Esophagus muscularis mucosa (tissue), 4 donors: ENCODE data around the gene SLC9C1. TPM values are rescaled to one million over a fixed set of nuclear protein-coding genes. Genes with fewer than 3 reads are reported as not detected.

Experiments
- DNase-seq: peaks from one replicate; pipeline ENCODE4 v3.0.0-alpha.2; 2017; ENCODE audit errors: extremely low spot score
- H3K27ac ChIP-seq, 4 donors: fragments of 200-600 bp; sonication (generic); replicated peaks in 1 of 4; 1 replicate in 3 of 4; 2 replicates in 1 of 4; pipeline ENCODE4 v1.5.1; 2016 to 2019; ENCODE audit warnings: mild to moderate bottlenecking in 1 of 4
- H3K27me3 ChIP-seq, 4 donors: fragments of 200-600 bp; sonication (generic); one replicate each; pipeline versions ENCODE4 v1.5.1 to v1.6.0; 2016 to 2019
- H3K36me3 ChIP-seq, 4 donors: fragments of 200-600 bp; sonication (generic); one replicate each; pipeline ENCODE4 v1.5.1; 2016 to 2019
- H3K4me1 ChIP-seq, 4 donors: fragments of 200-600 bp; sonication (generic); one replicate each; pipeline ENCODE4 v1.5.1; 2016 to 2019
- H3K4me3 ChIP-seq, 4 donors: fragments of 200-600 bp; sonication (generic); 1 replicate in 2 of 4; 2 replicates in 2 of 4; pipeline ENCODE4 v1.5.1; 2016 to 2019; ENCODE audit warnings: mild to moderate bottlenecking in 4 of 4, moderate library complexity in 1 of 4
- H3K9me3 ChIP-seq, 4 donors: fragments of 200-600 bp; sonication (generic); 1 replicate in 3 of 4; 2 replicates in 1 of 4; pipeline ENCODE4 v1.5.1; 2016 to 2019
- CTCF ChIP-seq, 3 experiments: fragments of 200-600 bp in 2 of 3; fragments of 450-650 bp in 1 of 3; sonication (generic) in 2 of 3; IDR thresholded peaks; one replicate each; pipeline ENCODE4 v1.5.1; 2017 to 2019; ENCODE audit warnings: antibody characterized with exemption in 3 of 3, mild to moderate bottlenecking in 2 of 3, moderate library complexity in 1 of 3
- EP300 ChIP-seq: sonication (generic); formaldehyde crosslinking; IDR thresholded peaks from one replicate; pipeline ENCODE4 v1.6.1; 2017; ENCODE audit warnings: antibody characterized with exemption
- POLR2A ChIP-seq: fragments of 450-650 bp; IDR thresholded peaks from one replicate; pipeline ENCODE4 v1.6.1; 2017; ENCODE audit warnings: antibody characterized with exemption, moderate library complexity, mild to moderate bottlenecking, low read depth
- POLR2AphosphoS5 ChIP-seq, 2 donors: sonication (generic); formaldehyde crosslinking; IDR thresholded peaks; one replicate each; pipeline ENCODE4 v1.6.1; 2017; ENCODE audit warnings: antibody characterized with exemption in 2 of 2
- whole genome bisulfite sequencing: methylation state at CpG from one replicate; pipeline ENCODE4 v1.1.5; 2018; 5-methylcytosine and 5-hydroxymethylcytosine counted together
- intact Hi-C: fragments of 100-400 bp; cut with DNase I; formaldehyde crosslinking; loops from one replicate; pipeline ENCODE4 v1.15.1; 2023
- total RNA-seq, 4 donors: library from RNA; depleted of rRNA; stranded (reverse); fragments of >200 nt; gene quantifications; one replicate each; pipeline versions ENCODE4 v1.1.0 to v1.2.1, GENCODE V29; 2016

Gene SLC9C1
- total RNA-seq, 4 donors from 2014 or later = 0.17 TPM; not detected in 3

DNA sequence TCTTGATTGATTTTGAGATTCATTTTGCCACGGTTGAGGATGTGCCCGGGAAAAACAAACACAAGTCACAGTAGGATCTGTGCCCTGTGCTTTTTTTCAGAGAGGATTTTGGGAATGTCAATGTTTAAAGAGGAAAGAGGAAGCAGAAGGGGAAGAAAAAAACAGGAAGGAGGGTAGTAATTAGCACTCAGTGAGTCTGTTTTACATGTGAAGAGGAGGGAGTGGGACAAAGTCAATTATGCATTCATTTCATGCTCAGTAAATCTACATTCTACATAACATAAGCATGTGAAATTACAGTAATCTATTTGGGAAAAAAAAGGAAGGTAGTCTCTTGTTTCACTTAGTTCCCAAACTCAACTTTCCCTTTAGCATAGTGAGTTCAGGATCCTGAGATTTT, 20.6 kb upstream of the SLC9C1 start:
- Histone ChIP-seq H3K4me1 (peaks cover 0 to 7% (median 4%) of the 10 kb centered on the region in 4 donors), H3K4me3 (no peak overlapping the region), H3K9me3 (no peaks in the 10 kb centered on the region), H3K27me3 (no peaks in the 10 kb centered on the region), H3K27ac (no peak overlapping the region), H3K36me3 (no peaks in the 10 kb centered on the region)
- TF ChIP-seq EP300 (no peak), POLR2A (no peak), POLR2AphosphoS5 (IDR thresholded peaks at IDR 0.05) (no peak)
- intact Hi-C loops = no loop called here
- 72% methylated on average over 2 of the region's 2 CpGs for WGBS
- no peak for DNase-seq

DNA sequence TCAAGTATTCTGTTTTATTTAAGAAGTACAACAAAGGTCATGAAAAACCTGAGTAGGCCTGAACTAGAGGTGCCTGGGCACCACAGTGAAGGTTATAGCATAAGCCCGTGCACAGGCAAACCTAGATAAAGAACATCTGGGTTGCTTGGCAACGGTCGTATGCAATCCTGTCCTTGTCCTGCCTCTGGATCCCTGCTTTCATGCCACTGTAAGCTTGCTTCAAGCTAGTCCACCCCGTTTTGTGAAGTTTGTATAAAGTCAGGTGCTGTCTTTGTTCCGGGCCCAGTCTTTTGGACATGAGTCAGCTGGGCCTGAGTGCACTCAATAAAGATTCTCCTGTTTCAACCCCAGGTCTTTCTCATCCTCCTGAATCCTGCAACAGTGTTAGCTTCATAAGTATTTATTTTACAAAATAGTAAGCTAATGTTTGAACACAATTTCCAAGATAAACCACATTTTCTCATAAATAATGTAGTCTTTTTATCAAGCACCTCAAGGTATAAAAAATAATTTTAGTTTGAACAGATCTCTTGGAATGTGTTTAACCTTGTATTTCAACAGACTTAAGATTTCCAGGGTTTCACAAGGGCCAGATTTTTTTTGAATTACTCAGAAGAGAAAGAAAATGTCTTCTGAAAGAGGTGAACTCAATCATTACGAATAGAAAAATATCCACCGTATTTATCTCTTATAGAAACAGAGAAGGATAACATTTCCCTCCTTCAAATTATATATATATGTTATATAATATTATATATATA, 14.3 kb upstream of the SLC9C1 start:
- Histone ChIP-seq H3K27me3 (no peaks in the 10 kb centered on the region), H3K27ac (no peak overlapping the region), H3K4me1 (peaks cover 7 to 20% (median 14%) of the 10 kb centered on the region in 4 donors), H3K36me3 (no peaks in the 10 kb centered on the region), H3K9me3 (no peaks in the 10 kb centered on the region), H3K4me3 (no peak overlapping the region)
- intact Hi-C loops = no loop called here
- DNase-seq = no peak
- WGBS = 47% methylated on average over 7 of the region's 7 CpGs
- TF ChIP-seq POLR2A = no peak
- no peak for TF ChIP-seq POLR2AphosphoS5 (IDR thresholded peaks at IDR 0.05)
- TF ChIP-seq EP300 = no peak
- no peak for TF ChIP-seq CTCF (IDR thresholded peaks at IDR 0.05)

DNA sequence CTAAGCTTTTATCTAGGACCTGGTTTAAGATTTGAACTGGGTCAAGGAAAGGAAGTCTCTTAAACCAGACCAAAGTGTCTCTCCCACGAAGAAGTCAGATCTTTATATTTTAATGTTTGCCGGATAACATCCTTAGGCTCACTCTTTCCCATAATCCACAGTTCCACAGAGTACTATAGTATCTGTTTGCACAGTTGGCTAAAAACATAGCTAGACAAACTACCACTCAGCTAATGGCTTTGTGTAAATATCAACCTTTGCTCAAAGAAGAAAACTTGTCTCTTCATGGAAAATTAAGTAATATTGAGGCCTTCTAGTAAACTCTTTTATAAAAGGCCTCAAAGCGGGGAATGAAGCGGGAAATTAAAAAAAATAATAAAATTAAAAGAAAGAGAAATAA, 13.5 kb upstream of the SLC9C1 start:
- peaks cover 7 to 27% (median 21%) of the 10 kb centered on the region in 4 donors for H3K4me1 ChIP-seq
- intact Hi-C loops = no loop called here
- H3K4me3 ChIP-seq = no peak overlapping the region
- H3K9me3 ChIP-seq = no peaks in the 10 kb centered on the region
- WGBS = 72% methylated on average over 4 of the region's 4 CpGs
- TF ChIP-seq POLR2AphosphoS5 (IDR thresholded peaks at IDR 0.05) = no peak
- TF ChIP-seq EP300 = no peak
- no peak for TF ChIP-seq CTCF (IDR thresholded peaks at IDR 0.05)
- TF ChIP-seq POLR2A = no peak
- no peaks in the 10 kb centered on the region for H3K27me3 ChIP-seq
- no peak for DNase-seq
- no peaks in the 10 kb centered on the region for H3K36me3 ChIP-seq
- H3K27ac ChIP-seq = no peak overlapping the region

- no peak for DNase-seq
- intact Hi-C loops = no loop called here
- Histone ChIP-seq H3K9me3 (no peaks in the 10 kb centered on the region), H3K4me3 (no peak overlapping the region), H3K36me3 (no peaks in the 10 kb centered on the region), H3K27ac (no peak overlapping the region), H3K27me3 (no peaks in the 10 kb centered on the region), H3K4me1 (peaks cover 7 to 27% (median 22%) of the 10 kb centered on the region in 4 donors)
- no peak for TF ChIP-seq POLR2AphosphoS5 (IDR thresholded peaks at IDR 0.05)
- no peak for TF ChIP-seq CTCF (IDR thresholded peaks at IDR 0.05)
- TF ChIP-seq EP300 = no peak
- TF ChIP-seq POLR2A = no peak
- WGBS = 88% methylated on average over 9 of the region's 9 CpGs
Measured at GRCh38 chr3:112306825-112307224, 12.8 kb upstream of the SLC9C1 start.

- DNase-seq = no peak
- intact Hi-C loops = no loop called here
- Histone ChIP-seq H3K36me3 (no peaks in the 10 kb centered on the region), H3K27me3 (no peaks in the 10 kb centered on the region), H3K9me3 (no peaks in the 10 kb centered on the region), H3K4me3 (peak overlapping the region; percentile 41 to 58 (median 53)), H3K27ac (no peak overlapping the region), H3K4me1 (peaks cover 7 to 27% (median 22%) of the 10 kb centered on the region in 4 donors)
- WGBS = 69% methylated on average over 2 of the region's 2 CpGs
- TF ChIP-seq POLR2AphosphoS5 (IDR thresholded peaks at IDR 0.05) (no peak), EP300 (no peak), CTCF (IDR thresholded peaks at IDR 0.05) (peak in 2 of 3 experiments; percentile 15 to 35), POLR2A (no peak)
Measured at GRCh38 chr3:112304611-112305010, 10.6 kb upstream of the SLC9C1 start.
